ENCODE data around the gene EMSY. TPM values are rescaled to one million over a fixed set of nuclear protein-coding genes. Genes with fewer than 3 reads are reported as not detected.

The EMSY gene
- total and polyA plus RNA-seq, 2 of the 13 experiments (the other 11 are each of a cell fraction or from before 2014, with no cell fraction given), result 11.6 to 18.5 TPM

GRCh38 chr11:76597533-76598425, 153.0 kb downstream of the EMSY start:
- TF ChIP-seq WIZ (CRISPR knock-in tag; IDR thresholded peaks at IDR 0.05), result no peak
- H3K9me3 ChIP-seq (ENCODE audit: low read length), result no peaks in the 10 kb centered on the region
- H3K79me2 ChIP-seq (ENCODE audit: insufficient read depth, low read length), result no peaks in the 10 kb centered on the region
- H4K20me1 ChIP-seq (ENCODE audit: insufficient read depth, low read length), result no peaks in the 10 kb centered on the region
- FAIRE-seq (no peak), DNase-seq (ENCODE audit: low spot score) (no peak), ATAC-seq (no peak)
- H3K27ac ChIP-seq (ENCODE audit: extremely low read length, insufficient read depth, low read length), result no peak overlapping the region
- peaks cover 4 to 25% of the 10 kb centered on the region in 2 experiments; a peak in 4 of 5 replicates for H3K27me3 ChIP-seq (ENCODE audit: control insufficient read depth in 1 of 2, insufficient read depth in 2 of 2, low read length in 2 of 2)
- intact Hi-C loops (cut with micrococcal nuclease; ENCODE audit: unreplicated experiment) (loop anchor here (5.0 kb wide), 1 partner anchor 85 kb away; no protein-coding TSS in a partner anchor), in situ Hi-C loops (cut with HindIII; ENCODE audit: extremely low pct_ligation_motif_present, low pct_unique_long_range_greater_than_20kb) (no loop called here)
- WGBS (ENCODE audit: low lambda C conversion rate), result 30% methylated on average over 4 of the region's 12 CpGs
- no peak overlapping the region for H3K9ac ChIP-seq (ENCODE audit: insufficient read depth, low read depth, low read length)
- H3K4me3 ChIP-seq (replicated peaks in 1 of 3; ENCODE audit: insufficient read depth in 1 of 3, low read depth in 2 of 3, low read length in 3 of 3), result no peak overlapping the region
- H3K4me2 ChIP-seq (ENCODE audit: low read depth, low read length), result no peak overlapping the region
- CTCF ChIA-PET (ENCODE audit: low intra/inter-chr PET ratio, low total read pairs), result no interaction called here
- POLR2A ChIA-PET, result no interaction called here
- no peaks in the 10 kb centered on the region for H3K4me1 ChIP-seq (ENCODE audit: insufficient read depth, low read length)
- H2AFZ ChIP-seq (ENCODE audit: low read length), result no peak overlapping the region
- no TSS peak for BruUV-seq (replicated peaks)
- H3K36me3 ChIP-seq (replicated peaks in 1 of 2; ENCODE audit: control insufficient read depth in 1 of 2, insufficient read depth in 2 of 2, low read length in 2 of 2), result no peaks in the 10 kb centered on the region

DNA sequence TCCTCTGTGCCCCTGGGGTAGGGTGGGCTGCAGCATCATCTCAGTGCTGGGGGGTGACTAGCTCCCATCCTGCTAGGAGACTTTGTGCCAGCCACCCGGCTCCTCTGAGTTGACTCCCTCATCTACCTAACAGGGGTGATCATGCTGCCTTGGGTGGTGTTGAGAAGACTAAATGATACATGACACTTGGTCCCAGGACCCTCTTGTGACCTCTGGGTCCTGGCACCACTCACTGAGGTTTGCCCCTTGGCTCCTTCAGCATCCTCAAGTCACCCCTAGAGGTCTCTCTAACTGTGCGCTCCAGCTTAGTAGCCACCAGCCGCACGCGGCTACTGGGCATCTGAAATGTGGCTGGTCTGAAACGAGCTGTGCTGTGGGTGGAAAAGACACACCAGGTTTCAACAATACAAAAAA, 153.6 kb downstream of the EMSY start:
- Histone ChIP-seq H3K79me2 (ENCODE audit: insufficient read depth, low read length) (no peaks in the 10 kb centered on the region), H3K4me2 (ENCODE audit: low read depth, low read length) (no peak overlapping the region), H2AFZ (ENCODE audit: low read length) (no peak overlapping the region), H4K20me1 (ENCODE audit: insufficient read depth, low read length) (no peaks in the 10 kb centered on the region), H3K36me3 (replicated peaks in 1 of 2; ENCODE audit: control insufficient read depth in 1 of 2, insufficient read depth in 2 of 2, low read length in 2 of 2) (no peaks in the 10 kb centered on the region), H3K27ac (ENCODE audit: extremely low read length, insufficient read depth, low read length) (no peak overlapping the region), H3K9me3 (ENCODE audit: low read length) (no peaks in the 10 kb centered on the region), H3K4me1 (ENCODE audit: insufficient read depth, low read length) (no peaks in the 10 kb centered on the region), H3K27me3 (ENCODE audit: control insufficient read depth in 1 of 2, insufficient read depth in 2 of 2, low read length in 2 of 2) (peaks cover 4 to 31% of the 10 kb centered on the region in 2 experiments; a peak in 4 of 5 replicates), H3K4me3 (replicated peaks in 1 of 3; ENCODE audit: insufficient read depth in 1 of 3, low read depth in 2 of 3, low read length in 3 of 3) (no peak overlapping the region), H3K9ac (ENCODE audit: insufficient read depth, low read depth, low read length) (no peak overlapping the region)
- ChIA-PET POLR2A (no interaction called here), CTCF (ENCODE audit: low intra/inter-chr PET ratio, low total read pairs) (interaction anchor here (0.7 kb wide), 1 partner anchor 82 kb away, joined by 3 read pairs; no protein-coding TSS in a partner anchor)
- FAIRE-seq (peak; percentile 15), DNase-seq (ENCODE audit: low spot score) (peak; percentile 31), ATAC-seq (peak; percentile 89)
- intact Hi-C loops (cut with micrococcal nuclease; ENCODE audit: unreplicated experiment), result loop anchor here (5.0 kb wide), 1 partner anchor 84 kb away; no protein-coding TSS in a partner anchor
- WGBS (ENCODE audit: low lambda C conversion rate), result 1% methylated on average over 5 of the region's 6 CpGs
- in situ Hi-C loops (cut with HindIII; ENCODE audit: extremely low pct_ligation_motif_present, low pct_unique_long_range_greater_than_20kb), result no loop called here
- no TSS peak for BruUV-seq (replicated peaks)
- TF ChIP-seq ZNF121 (CRISPR knock-in tag; IDR thresholded peaks at IDR 0.05), result no peak
- no peak for TF ChIP-seq ETS1 (CRISPR knock-in tag; IDR thresholded peaks at IDR 0.05)
- peak; percentile 56 for TF ChIP-seq CTCF (CRISPR knock-in tag; IDR thresholded peaks at IDR 0.05)
- TF ChIP-seq STAG1 (CRISPR knock-in tag; IDR thresholded peaks at IDR 0.05), result peak; percentile 55
